ENCODE results near the gene CSGALNACT2.
A peak's percentile ranks its signal among the peaks of the same experiment; 100 is the strongest.
"Not testable (repeated sequence)": the region's sequence is repeated elsewhere in the genome, so short reads cannot be mapped to it uniquely, and the experiment has no call there.

CSGALNACT2 gene

DNA sequence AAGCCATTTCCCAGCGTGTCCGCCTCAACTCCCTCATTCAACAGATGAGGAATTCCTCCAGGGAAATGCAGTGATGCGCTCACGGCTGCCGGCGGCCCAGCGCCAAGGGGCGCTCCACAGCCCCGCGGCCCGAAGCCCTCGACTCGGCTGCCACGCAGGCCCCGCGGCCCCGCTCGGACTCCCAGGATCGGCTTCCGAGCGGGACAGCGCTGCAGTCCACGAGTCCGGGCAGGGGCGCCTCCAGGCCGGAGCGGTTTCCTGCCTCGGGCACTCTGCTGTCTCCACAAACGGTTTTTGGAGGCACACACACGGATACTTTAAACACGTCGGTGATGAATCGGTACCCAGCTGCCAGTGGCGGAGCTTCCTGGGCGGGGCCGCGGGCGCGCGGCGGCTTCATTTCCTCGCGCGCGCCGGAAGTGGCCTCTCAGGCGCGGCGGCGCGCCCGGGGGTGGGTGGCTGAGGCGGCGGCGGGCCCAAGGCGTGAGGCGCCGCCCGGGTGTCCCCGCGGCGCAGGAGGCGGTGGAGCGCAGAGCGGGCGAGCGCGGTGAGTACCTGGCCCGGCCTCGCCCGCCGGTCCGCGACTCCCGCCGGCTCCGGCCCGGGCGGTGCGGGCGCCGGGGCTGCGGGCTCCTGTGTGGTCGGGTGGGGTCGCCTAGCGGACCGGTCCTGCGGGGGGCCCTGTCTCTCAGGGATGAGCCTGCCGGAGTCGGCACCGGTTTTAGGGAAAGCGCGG is at the start of gene CSGALNACT2:
Gene CSGALNACT2 (plus strand): TSS at position 425 of the 736 bp plus-strand sequence. CDS start 16,705 bp downstream, outside the sequence.
- peak; percentile 84 for DNase-seq

DNA sequence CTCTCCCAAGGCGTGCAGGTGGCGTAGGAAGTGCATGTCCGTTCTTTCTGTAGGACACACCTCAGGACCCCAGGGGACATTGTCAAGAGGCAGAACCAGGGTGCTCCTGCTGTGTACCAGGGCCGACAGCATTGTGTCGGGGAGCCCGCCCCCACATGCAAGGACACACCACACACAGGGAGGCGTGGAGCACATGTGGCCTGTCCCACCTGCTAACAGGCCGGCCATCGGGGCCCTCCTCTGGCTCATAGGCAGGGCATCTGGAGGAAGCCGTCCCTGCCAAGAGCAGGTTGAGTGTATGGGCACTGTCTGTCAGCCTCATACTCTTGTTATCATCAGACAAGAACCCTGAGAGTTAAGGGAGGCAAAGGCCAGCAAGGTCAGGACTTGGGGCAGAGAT is 48.7 kb upstream of the CSGALNACT2 start:
- DNase-seq = no peak

- DNase-seq = no peak
Measured at GRCh38 chr10:43090188-43090587, 48.1 kb upstream of the CSGALNACT2 start.

- no peak for DNase-seq
Measured at GRCh38 chr10:43090664-43091063, 47.6 kb upstream of the CSGALNACT2 start.

- DNase-seq = no peak
Measured at GRCh38 chr10:43091846-43092245, 46.4 kb upstream of the CSGALNACT2 start.

GRCh38 chr10:43093423-43094076 is 44.7 kb upstream of the CSGALNACT2 start:
- no peak for DNase-seq

DNA sequence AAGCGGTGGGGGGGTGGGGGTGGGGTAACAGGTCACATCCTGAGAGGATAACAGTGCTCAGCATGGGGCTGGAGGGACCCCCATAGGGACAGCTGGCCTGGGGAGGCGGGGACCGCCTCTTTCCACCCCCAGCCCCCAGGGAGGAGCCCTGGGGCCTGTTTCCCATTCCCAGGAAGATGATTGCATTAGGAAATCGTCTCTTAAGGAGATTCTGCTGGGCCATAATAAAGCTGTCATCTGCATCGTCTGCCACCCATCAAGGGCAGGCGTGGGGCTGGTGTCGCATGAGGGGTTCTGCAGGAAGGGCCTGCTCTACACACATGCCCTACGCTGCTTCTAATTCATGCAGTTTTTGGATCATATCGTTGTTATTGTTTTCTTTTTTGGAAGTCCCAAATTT is 44.2 kb upstream of the CSGALNACT2 start:
- no peak for DNase-seq

DNA sequence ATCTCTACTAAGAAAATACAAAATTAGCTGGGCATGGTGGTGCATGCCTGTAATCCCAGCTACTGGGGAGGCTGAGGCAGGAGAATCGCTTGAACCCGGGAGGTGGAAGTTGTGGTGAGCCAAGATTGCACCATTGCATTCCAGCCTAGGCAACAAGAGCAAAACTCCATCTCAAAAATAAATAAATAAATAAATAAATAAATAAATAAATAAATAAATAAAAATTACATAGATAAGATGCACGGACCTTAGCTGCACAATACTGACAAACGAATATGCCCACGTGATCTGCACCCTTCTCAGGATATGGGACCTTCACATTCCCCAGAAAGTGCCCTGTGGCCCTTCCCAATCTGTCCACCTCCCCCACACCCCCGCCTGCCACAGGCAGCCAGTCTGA is 38.9 kb upstream of the CSGALNACT2 start:
- DNase-seq = not testable (repeated sequence)

DNA sequence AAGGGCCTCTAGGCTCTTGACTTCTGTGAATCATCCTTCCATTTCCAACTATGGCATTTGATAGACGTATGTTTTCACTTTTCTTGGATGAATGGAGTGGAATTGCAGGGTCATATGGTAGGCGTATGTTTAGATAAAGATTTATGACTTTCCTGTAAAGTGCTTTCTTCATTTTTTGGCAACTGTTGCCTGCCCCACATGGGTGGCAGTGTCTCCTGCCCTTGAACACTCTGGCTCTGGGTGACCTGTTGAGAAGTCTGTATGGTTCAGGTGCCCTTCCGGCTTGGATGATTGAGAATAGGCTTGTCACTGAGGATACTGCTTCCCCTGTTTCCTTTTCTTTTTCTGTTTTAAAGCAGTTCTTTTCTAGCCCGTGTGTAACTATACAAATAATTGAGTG is 38.3 kb upstream of the CSGALNACT2 start:
- DNase-seq = no peak

- no peak for DNase-seq
Measured at GRCh38 chr10:43100366-43100765, 37.9 kb upstream of the CSGALNACT2 start.

- DNase-seq = no peak
Measured at GRCh38 chr10:43102063-43102828, 36.0 kb upstream of the CSGALNACT2 start.

DNA sequence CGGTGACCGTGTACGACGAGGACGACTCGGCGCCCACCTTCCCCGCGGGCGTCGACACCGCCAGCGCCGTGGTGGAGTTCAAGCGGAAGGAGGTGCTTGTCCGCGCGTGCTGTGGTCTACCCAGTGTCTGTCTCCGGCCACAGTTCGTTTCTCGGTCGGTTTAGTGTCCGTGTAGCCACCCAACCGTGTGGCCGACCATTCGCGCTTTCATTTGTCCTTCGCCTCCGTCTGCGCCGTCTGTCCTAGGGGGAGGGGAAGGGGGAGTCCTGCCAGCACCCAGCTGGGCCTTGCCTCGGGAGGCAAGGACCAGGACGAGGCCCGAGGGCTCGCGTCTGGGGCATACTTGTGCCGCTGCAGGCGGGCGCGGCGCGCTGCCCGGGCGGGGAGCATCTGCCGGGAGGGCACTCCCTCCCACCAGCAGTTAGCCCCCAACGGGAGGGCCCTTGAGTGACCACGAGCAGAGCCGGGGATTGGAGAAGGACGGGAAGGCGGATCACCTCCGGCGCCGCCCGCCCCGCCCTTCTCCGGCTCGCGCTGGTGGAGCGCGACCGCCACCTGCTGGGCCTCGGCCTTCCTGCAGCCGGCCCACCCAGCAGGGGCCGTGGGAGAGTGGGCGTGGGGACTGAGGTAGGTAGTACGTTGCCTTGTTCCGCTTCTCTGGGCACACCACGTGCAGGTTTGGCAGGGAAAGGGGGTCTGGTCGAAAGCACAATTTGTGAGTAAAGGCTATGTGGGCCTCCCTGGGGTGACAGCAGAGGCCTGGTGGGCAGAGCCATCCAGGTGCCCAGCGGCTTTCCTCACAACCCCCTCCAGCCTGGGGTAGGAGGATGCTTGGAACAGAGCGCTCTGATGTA is 32.9 kb upstream of the CSGALNACT2 start:
- peak; percentile 77 for DNase-seq

GRCh38 chr10:43105956-43106229 is 32.4 kb upstream of the CSGALNACT2 start:
- DNase-seq = no peak

DNA sequence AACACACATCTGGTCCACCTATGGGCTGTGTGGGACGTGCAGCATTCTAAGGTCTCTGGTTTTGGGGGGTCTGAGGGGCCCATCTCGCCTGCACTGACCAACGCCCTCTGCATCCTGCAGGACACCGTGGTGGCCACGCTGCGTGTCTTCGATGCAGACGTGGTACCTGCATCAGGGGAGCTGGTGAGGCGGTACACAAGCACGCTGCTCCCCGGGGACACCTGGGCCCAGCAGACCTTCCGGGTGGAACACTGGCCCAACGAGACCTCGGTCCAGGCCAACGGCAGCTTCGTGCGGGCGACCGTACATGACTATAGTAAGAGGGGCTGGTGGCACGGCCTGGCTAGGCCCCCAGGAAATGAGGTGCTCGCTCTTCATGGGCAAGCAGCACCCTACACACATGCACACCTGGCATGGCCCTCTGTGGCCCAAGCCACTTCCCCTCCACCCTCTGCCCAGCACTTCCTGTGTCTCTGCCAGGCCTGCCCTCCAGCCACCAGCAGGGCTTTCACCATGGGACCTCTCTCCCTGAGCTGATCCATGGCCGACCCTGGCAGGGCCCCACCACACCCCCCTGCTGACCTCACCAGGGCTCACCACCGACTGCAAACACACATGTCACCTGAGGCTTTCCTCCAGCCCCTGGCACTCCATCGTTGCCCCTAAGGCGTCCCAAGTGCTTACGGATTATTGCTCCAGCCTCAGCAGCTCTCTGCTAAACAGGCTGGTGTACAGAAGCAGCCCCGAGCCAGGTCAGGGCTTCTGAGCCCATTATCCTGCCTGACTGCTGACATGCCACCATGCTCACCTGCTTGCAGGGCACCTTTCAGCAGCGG is 31.8 kb upstream of the CSGALNACT2 start:
- no peak for DNase-seq

DNA sequence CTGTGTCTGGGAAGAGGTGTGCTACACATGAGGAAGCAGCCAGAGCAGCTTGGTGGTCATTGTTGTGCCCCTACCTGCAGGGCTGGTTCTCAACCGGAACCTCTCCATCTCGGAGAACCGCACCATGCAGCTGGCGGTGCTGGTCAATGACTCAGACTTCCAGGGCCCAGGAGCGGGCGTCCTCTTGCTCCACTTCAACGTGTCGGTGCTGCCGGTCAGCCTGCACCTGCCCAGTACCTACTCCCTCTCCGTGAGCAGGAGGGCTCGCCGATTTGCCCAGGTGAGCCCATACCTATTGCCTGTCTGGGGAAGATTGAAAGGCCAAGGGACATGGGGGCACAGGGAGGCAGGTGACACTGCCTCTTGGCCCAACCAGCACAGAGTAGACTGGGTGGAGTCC is 29.3 kb upstream of the CSGALNACT2 start:
- no peak for DNase-seq

DNA sequence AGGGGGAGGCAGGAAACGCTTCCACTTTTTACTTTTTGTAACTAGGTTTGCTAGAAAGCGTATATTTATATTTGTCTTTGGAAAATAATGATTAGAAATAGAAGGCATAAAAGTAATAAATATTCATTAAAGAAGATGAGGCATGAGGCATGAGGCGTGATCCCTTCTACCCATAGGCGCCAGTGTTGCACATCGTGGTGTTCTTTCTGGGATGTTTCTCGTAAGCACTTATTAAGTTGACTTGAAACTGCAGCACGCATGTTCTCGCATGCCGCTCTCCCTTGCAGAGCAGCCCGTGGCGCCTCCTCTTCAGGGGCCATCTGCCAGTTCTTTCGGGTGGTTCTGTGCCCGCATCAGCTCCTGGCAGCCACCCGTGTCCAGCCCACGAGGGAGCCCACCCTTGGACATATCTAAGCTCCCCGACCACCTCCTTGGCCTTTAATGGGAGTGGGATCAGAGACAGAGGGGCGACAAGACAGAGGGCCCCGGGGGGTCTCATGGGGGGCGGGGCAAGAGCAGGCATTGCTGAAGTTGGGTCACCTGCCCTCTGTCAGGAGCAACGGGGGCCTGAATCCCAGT is 28.5 kb upstream of the CSGALNACT2 start:
- DNase-seq = no peak

- no peak for DNase-seq
Measured at GRCh38 chr10:43110338-43111071, 27.7 kb upstream of the CSGALNACT2 start.

GRCh38 chr10:43111101-43111500 is 27.1 kb upstream of the CSGALNACT2 start:
- DNase-seq = no peak

DNA sequence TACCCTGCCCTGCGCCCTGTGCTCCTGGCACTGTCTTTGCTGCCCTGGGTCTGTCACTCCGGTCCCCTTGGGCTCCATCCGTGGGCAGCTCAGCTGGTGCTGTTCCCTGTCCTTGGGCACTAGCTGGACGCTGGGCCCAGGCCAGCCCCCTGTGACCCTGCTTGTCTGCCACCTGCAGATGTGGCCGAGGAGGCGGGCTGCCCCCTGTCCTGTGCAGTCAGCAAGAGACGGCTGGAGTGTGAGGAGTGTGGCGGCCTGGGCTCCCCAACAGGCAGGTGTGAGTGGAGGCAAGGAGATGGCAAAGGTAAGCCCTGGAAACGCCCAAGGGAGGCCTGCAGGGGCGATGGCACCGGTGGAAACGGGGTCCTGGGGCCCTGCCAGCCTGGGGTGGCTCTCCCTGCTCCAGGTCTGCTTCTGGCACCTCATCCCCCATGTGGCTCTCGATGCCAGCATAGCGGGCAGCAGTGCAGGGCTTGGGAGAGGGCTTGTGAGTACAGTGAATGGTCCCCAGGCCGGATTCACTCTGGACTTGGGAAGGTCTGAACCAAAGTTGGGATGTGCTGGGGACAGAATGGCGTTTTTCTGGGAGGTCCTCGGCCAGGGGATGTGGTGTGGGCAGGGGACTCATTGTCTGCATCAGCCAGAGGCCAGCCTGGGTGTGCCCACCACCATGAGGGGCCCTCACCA is 26.2 kb upstream of the CSGALNACT2 start:
- DNase-seq = no peak

DNA sequence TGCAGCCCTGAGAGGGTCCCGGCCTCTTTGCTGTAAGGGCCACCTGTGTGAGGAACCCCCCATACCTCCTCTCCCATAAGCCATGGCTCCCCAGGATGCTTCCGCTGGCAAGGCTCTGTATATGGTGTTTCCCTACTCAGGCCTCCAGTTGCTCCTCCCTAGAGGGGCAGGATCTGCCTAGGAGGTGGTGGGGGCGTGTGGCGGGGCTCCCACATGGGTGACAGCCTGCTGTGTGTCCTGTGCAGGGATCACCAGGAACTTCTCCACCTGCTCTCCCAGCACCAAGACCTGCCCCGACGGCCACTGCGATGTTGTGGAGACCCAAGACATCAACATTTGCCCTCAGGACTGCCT is 25.7 kb upstream of the CSGALNACT2 start:
- no peak for DNase-seq
